ENCODE results near the gene TANGO2.
A peak's percentile ranks its signal among the peaks of the same experiment; 100 is the strongest.

The TANGO2 gene, protein sequence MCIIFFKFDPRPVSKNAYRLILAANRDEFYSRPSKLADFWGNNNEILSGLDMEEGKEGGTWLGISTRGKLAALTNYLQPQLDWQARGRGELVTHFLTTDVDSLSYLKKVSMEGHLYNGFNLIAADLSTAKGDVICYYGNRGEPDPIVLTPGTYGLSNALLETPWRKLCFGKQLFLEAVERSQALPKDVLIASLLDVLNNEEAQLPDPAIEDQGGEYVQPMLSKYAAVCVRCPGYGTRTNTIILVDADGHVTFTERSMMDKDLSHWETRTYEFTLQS

DNA sequence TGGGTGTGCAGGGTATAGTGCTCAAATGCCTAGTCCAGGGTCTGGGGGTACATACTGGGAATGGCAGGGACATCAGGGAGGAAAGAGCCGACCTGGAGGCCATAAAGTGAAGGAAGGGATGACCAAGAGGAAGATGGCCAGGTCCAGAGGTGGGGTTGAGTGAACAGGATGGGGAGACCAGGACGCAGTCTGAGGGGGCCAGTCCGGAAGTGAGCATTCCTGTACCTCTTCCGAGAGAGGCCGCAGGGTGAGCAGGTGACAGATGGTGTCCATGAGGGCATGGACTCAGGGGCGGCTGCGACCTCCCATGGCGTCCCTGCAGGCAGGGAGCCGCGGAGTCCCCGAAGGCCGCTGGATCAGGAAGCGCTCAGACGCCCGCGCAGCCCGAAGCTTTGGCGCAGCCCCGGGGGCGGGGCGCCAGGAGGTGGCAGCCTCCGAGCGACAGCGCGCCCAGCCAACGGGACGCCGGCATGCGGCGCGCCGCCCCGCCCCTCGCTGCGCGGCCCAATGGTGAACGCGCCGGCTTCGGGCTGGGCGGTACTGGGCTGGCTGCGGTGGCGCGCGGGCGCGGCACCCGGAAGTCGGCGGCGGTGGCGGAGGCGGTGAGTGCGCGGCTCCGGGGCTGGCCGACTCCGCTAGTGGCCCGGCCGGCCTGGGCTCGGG is at the start of gene TANGO2:
Gene TANGO2 (plus strand): TSS at position 578 of the 663 bp plus-strand sequence. CDS start 15,689 bp downstream, outside the sequence.
- peak; percentile 84 to 93 (median 91) for DNase-seq (ENCODE audit: low read depth in 3 of 3, low spot score in 1 of 3)

GRCh38 chr22:19971276-19972124 is 49.4 kb upstream of the TANGO2 start:
- no peak for DNase-seq (ENCODE audit: low read depth in 3 of 3, low spot score in 1 of 3)

- no peak for DNase-seq (ENCODE audit: low read depth in 3 of 3, low spot score in 1 of 3)
These were observed 48.7 kb upstream of the TANGO2 start for GRCh38 chr22:19972251-19972650.

DNA sequence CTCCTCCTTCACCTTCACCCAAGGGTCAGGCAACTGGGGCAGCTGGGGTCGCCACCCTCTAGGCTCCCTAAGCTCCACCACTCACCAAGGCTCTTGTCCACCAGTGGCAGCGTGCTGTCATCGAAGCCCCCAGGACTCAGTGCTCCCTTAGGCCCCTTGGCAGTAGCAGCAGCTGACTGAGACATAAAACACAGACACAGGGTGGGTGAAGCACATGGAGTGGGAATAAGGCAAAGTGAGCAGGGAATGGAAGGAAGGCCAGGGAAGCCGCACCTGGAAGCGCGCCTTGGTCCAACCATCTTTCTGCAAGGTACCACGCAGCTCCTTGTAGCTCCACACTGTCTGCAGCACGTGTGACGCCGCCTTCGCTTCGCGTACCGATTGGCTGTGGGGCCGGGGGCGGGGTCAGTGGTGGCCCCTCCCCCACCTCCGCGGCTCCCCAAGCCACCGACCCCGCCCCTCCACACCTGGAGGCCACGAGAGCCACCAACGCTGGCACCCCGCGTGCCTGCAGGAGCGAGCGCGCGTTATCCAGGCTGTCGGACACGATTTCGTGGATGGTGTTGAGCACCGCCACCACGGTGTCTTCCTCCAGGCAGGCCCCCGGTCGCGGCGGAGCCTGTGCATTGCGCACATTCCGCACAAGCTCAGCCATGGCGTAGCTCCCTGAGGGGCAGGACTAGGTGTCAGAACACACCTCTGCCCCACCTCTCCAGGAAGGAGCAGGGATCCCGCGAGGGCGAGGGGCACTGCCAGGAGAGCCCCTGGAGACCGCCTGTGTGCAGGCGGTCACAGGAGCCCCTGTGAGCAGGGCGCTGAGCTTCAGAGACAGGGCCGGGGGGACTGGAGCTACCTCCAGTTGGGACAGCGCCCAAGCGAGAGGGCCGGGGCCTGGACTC is 48.0 kb upstream of the TANGO2 start:
- DNase-seq (ENCODE audit: low read depth in 3 of 3, low spot score in 1 of 3), result no peak

DNA sequence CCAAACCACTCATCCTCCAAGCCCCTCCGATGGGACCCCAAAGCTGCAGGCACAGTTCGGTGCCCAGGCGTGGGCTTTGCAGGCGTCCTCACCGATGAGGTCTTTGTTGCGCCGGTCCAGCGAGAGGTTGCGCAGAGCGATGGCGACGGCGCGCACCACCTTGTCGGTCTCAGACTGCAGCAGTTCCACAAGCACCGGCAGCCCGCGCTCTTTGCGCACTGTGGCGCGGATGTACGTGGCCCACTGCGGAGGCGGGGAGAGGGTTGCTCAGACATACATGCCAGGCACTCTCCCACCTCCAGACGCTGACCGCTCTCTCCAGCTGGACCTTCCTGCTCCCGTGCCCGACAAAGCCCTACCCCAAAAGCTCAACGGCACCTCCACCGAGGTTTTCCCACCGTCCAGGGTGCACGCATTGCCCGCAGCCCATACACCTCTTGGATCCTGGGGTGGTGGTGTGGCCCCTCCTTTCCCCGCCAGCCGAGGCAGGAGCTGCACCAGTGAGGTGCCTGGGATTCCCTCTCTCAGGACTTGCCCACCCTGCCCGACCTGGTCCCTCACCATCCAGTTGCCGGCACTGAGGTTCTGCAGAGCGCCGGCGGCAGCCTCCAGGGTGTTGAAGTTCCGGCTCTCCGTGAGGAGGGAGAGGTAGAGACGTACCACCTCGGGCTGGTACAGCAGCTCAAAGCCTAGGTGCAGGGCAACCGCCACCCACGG is 47.2 kb upstream of the TANGO2 start:
- DNase-seq (ENCODE audit: low read depth in 3 of 3, low spot score in 1 of 3), result no peak

- DNase-seq (ENCODE audit: low read depth in 3 of 3, low spot score in 1 of 3), result no peak
These were observed 46.5 kb upstream of the TANGO2 start for GRCh38 chr22:19974268-19974861.

DNA sequence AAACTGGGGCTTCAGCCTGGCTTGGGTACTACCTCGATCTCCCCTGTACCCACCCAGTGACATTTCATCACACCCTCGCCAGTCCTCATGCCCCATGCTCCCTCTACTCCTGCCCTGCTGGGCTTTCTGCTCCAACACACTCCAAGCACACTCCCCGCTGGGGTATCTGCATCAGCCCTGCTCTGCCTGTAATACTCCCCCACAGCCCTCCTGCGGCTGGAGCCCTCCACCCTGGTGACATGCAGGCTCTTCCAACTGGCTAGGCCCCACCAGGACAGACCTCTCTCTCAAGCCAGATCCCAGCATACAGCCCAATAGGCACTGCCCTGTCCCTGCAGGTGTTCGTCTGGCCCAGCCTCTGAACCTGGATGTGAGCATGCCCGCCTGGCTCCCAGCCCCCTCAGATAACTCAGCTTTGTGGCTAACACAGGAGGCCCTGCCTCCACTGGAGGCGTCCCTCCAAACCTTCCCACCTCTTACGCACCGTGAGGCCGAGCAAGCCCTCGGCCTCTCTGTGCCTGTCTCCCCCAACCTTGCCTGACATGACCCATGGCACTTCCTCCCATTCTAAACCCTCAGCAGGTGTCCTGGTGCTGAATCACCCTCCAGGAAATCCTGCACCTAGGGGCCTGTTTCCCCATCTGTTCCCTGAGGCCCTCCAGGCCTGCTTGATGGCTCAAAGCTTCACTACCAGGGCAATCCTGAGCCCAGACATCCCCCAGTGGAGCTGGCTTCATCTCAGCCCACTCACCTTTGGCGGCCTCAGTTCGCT is 45.8 kb upstream of the TANGO2 start:
- DNase-seq (ENCODE audit: low read depth in 3 of 3, low spot score in 1 of 3), result no peak

DNA sequence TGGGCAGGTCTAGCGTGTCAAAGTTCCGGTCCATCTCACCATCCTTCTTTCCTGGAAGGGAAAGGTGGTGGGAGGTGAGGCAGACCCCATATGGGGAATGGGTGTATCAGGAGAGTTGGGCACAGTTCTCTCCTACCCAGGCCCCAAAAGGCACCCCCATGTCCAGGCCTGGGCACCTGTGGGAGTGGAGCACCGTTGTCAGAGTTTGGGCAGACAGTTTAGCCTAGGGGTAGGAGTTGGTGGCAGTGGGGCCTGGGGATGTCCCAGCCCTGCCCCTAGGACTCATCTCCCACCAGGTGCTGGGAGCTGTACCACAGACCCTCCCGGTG is 45.2 kb upstream of the TANGO2 start:
- no peak for DNase-seq (ENCODE audit: low read depth in 3 of 3, low spot score in 1 of 3)

GRCh38 chr22:19976671-19977070 is 44.2 kb upstream of the TANGO2 start:
- no peak for DNase-seq (ENCODE audit: low read depth in 3 of 3, low spot score in 1 of 3)

DNA sequence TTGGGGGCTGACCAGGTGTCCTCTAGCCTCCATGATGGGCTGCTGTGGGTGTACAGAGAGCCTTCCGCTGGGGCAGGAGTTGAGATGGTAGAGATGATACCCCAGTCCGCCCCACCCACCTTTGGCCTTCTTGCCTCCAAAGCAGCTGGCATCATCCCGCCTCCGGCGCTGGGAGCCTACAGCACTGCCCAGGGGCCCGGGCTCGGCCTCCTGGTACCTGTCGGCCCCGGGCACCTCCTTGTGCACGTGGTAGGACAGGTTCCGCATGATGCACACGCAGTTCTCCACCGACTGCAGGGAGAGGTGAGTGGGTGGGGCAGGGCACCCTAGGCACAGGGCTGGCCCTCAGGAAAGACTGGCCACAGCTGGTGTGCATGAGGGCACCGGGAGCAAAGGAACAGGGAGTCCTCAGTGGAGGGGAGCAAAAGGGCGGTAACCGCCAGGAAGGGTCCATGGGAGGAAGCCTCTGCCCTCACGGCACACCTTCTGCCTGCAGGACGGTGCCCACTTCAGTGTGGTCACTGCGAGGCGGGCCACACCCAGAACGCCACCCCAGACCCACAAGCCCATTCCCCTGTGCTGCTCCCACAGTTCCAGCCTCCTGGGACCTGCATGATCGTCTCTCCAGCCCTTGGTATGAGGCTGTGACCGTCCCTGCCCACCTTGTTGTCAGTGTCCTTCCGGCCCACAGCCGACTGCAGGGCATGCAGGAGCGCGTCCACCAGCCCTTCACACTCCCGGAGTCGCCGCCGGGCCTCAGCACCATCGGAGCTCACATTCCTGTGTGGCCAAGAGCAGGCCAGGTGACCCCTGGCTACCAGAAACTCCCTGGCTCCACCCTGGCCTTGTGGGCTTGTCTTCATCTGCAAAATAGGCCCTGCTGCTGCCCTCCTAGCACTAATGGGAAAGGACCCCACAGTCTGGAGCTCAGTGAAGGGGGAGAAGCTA is 43.3 kb upstream of the TANGO2 start:
- no peak for DNase-seq (ENCODE audit: low read depth in 3 of 3, low spot score in 1 of 3)

- DNase-seq (ENCODE audit: low read depth in 3 of 3, low spot score in 1 of 3), result no peak
These were observed 42.2 kb upstream of the TANGO2 start for GRCh38 chr22:19978748-19979147.

DNA sequence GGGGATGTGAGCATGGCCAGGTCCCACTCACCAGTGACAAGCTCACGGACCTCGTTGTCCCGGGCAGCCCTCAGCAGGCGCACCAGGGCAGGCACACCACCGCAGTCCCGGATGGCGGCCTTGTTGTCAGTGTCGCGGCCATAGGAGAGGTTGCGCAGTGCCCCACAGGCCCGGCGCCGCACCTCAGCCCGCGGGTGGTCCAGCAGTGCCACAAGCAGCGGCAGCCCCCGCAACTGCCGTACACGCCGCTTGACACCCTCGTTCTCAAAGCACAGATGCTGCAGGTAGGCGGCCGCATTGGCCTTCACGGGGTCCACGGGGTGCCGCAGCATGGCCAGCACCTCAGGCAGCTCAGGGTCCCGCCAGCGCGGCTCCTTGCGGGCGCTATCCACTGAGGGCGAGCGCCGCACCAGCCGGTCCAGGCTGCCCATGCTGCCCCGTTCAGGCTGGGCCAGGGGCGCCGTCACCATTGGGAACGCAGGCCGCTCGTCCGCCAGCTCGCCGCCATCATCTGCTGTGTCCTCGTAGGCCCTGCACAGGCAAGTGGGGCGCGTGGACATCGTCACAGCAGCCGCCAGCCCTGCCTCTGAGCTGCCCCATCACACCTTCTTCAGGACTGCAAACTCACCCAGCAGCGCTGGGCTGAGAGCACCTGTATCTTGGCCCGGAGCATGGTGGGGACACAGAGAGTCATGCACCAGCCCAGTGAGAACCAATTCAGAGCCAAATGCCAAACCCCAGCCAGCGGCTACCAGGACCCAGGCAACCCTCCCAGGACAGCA is 41.0 kb upstream of the TANGO2 start:
- no peak for DNase-seq (ENCODE audit: low read depth in 3 of 3, low spot score in 1 of 3)

DNA sequence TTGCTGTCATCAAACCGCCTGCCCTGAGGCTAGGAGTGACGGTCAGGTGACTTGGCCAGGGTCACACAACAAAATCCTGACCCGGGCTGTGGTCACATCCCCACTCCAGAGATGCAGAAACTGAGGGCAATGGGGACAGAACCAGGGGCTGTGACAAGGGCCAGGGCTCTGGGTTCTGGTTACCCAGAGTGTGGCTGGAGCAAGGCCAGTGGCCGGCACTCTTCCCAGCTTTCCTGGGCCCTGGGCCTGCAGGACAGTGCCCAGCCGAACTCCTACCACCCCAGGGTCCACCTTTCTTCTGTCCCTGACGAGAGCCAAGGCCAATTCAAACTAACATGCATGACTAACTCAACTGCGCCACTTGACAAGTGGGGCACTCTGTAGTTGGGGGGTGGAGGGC is 40.1 kb upstream of the TANGO2 start:
- DNase-seq (ENCODE audit: low read depth in 3 of 3, low spot score in 1 of 3), result no peak

DNA sequence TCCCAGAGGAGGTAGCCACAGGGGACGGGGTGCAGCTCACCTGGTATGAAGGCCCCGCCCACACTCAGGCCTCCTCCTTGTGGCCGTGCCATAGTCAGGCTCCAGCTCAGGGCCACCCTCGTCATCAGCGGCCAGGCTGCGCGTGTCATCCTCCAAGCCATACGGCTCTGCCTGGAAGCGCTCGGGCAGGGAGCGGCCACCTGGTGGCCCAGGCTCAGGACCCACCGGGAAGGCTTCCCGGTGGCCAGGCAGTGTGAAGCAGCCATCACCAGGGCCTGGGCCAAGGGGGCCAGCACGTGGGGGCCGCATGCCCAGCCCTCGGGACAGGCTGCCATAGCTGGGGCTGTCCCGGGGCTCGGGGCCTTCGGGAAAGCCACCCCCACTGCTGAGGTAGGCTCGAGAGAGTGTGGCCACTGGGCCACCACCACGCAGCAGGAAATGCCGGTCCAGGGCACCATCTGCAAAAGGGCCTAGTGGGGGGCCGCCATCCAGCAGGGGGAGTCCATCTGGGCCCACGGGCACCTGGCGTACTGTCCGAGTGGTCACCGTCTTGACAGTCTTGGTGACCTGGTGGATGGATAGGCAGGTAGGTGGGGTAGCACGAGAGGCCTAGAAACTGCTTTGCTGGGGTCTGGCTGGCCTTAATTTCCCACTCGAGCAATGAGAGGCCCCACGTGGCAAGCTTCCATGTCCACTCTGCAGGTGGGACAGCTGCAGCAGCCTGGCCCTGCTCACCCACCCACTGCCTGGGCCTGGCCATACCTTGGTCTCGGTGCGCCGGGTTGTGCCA is 39.5 kb upstream of the TANGO2 start:
- DNase-seq (ENCODE audit: low read depth in 3 of 3, low spot score in 1 of 3), result no peak

GRCh38 chr22:19981961-19982920 is 38.7 kb upstream of the TANGO2 start:
- DNase-seq (ENCODE audit: low read depth in 3 of 3, low spot score in 1 of 3), result no peak
